Mesenchymal stem cell (in vitro differentiated cells and primary cell): ENCODE data around the gene STARD3.

Experiments used
- DNase-seq: peaks from one replicate; pipeline ENCODE4 v3.0.0-alpha.2; 2013
- H2AFZ ChIP-seq: one replicate; pipeline ENCODE4 v1.6.1; 2013; ENCODE audit warnings: low read depth, mild to moderate bottlenecking, control low read depth, inconsistent platforms, low read length, moderate library complexity
- H2AK5ac ChIP-seq: 2 replicates; pipeline ENCODE4 v1.6.1; 2013; ENCODE audit warnings: low read length, moderate library complexity, mild to moderate bottlenecking, inconsistent platforms; ENCODE audit not compliant: severe bottlenecking
- H2BK120ac ChIP-seq: one replicate; pipeline ENCODE4 v1.6.1; 2013; ENCODE audit warnings: low read depth, mild to moderate bottlenecking, inconsistent platforms, low read length, moderate library complexity
- H2BK12ac ChIP-seq, 2 experiments: one replicate each; pipeline ENCODE4 v1.6.1; 2013; ENCODE audit warnings: inconsistent platforms in 2 of 2, low read length in 2 of 2, mild to moderate bottlenecking in 2 of 2, moderate library complexity in 2 of 2, control low read depth in 1 of 2
- H2BK15ac ChIP-seq: one replicate; pipeline ENCODE4 v1.6.1; 2013; ENCODE audit warnings: mild to moderate bottlenecking, low read depth, inconsistent platforms; ENCODE audit not compliant: poor library complexity, severe bottlenecking
- H2BK5ac ChIP-seq: 2 replicates; pipeline ENCODE4 v1.6.1; 2013; ENCODE audit warnings: low read depth, mild to moderate bottlenecking, low read length, control low read depth, inconsistent platforms; ENCODE audit not compliant: poor library complexity, severe bottlenecking
- H3K14ac ChIP-seq, 2 experiments: one replicate each; pipeline ENCODE4 v1.6.1; 2013; ENCODE audit warnings: inconsistent platforms in 2 of 2, low read length in 2 of 2, control low read depth in 1 of 2, mild to moderate bottlenecking in 1 of 2, moderate library complexity in 1 of 2
- H3K18ac ChIP-seq, 2 experiments: one replicate each; pipeline ENCODE4 v1.6.1; 2013; ENCODE audit warnings: inconsistent platforms in 2 of 2, low read length in 2 of 2, control low read depth in 1 of 2, low read depth in 1 of 2, mild to moderate bottlenecking in 1 of 2
- H3K23ac ChIP-seq, 2 experiments: one replicate each; pipeline ENCODE4 v1.6.1; 2013; ENCODE audit warnings: inconsistent platforms in 2 of 2, low read length in 2 of 2, mild to moderate bottlenecking in 2 of 2, moderate library complexity in 2 of 2, control low read depth in 1 of 2
- H3K27ac ChIP-seq: 2 replicates; pipeline ENCODE4 v1.5.1; 2013; ENCODE audit warnings: mild to moderate bottlenecking, moderate library complexity, low read length, control low read depth, inconsistent platforms; ENCODE audit not compliant: poor library complexity, severe bottlenecking
- H3K27me3 ChIP-seq, 2 experiments: 2 replicates each; pipeline versions ENCODE4 v1.6.1 to v1.7.0; 2013; ENCODE audit warnings: low read length in 2 of 2, mild to moderate bottlenecking in 2 of 2, moderate library complexity in 2 of 2, control low read depth in 1 of 2, inconsistent platforms in 1 of 2; ENCODE audit not compliant: control insufficient read depth in 1 of 2, insufficient read depth in 1 of 2
- H3K36me3 ChIP-seq, 2 experiments: 2 replicates each; pipeline versions ENCODE4 v1.6.1 to v1.7.0; 2013; ENCODE audit warnings: low read length in 2 of 2, control low read depth in 1 of 2, inconsistent platforms in 1 of 2, low read depth in 1 of 2, mild to moderate bottlenecking in 1 of 2; ENCODE audit not compliant: insufficient read depth in 2 of 2, control insufficient read depth in 1 of 2
- H3K4ac ChIP-seq, 2 experiments: one replicate each; pipeline ENCODE4 v1.6.1; 2013; ENCODE audit warnings: inconsistent platforms in 2 of 2, low read length in 2 of 2, mild to moderate bottlenecking in 2 of 2, moderate library complexity in 2 of 2, control low read depth in 1 of 2, low read depth in 1 of 2
- H3K4me1 ChIP-seq: 2 replicates; pipeline ENCODE4 v1.6.1; 2013; ENCODE audit warnings: low read depth, low read length, control low read depth; ENCODE audit not compliant: control insufficient read depth, insufficient read depth
- H3K4me2 ChIP-seq: 2 replicates; pipeline ENCODE4 v1.6.1; 2013; ENCODE audit warnings: low read length, mild to moderate bottlenecking, inconsistent platforms; ENCODE audit not compliant: poor library complexity, severe bottlenecking
- H3K4me3 ChIP-seq, 2 experiments: 2 replicates each; pipeline versions ENCODE4 v1.5.1 to v1.7.0; 2013; ENCODE audit warnings: low read length in 2 of 2, mild to moderate bottlenecking in 2 of 2, control low read depth in 1 of 2, low read depth in 1 of 2; ENCODE audit not compliant: insufficient read depth in 1 of 2
- H3K79me1 ChIP-seq: replicated peaks from 2 replicates; pipeline ENCODE4 v1.6.1; 2013; ENCODE audit warnings: mild to moderate bottlenecking, control low read depth, low read length, inconsistent platforms; ENCODE audit not compliant: poor library complexity, severe bottlenecking
- H3K9ac ChIP-seq: 2 replicates; pipeline ENCODE4 v1.7.0; 2013; ENCODE audit warnings: mild to moderate bottlenecking, low read length, moderate library complexity
- H3K9me3 ChIP-seq: 2 replicates; pipeline ENCODE4 v1.7.0; 2013; ENCODE audit warnings: mild to moderate bottlenecking, low read length; ENCODE audit not compliant: control insufficient read depth
- H4K8ac ChIP-seq: one replicate; pipeline ENCODE4 v1.6.1; 2013; ENCODE audit warnings: inconsistent platforms, mild to moderate bottlenecking, low read length, moderate library complexity
- H4K91ac ChIP-seq: one replicate; pipeline ENCODE4 v1.6.1; 2013; ENCODE audit warnings: mild to moderate bottlenecking, low read length, inconsistent platforms
- WGBS: methylation state at CpG from one replicate; pipeline ENCODE4 v1.1.7; 2013; ENCODE audit warnings: mixed read lengths; 5-methylcytosine and 5-hydroxymethylcytosine counted together

The STARD3 gene

GRCh38 chr17:39619786-39620101 lies 17.2 kb upstream of the STARD3 start:
- no peak overlapping the region for H2BK15ac ChIP-seq
- H3K9me3 ChIP-seq = no peaks in the 10 kb centered on the region
- no peak overlapping the region for H2BK5ac ChIP-seq
- H2BK120ac ChIP-seq = no peak overlapping the region
- no peak overlapping the region for H4K8ac ChIP-seq
- WGBS = 33% methylated on average over 1 of the region's 1 CpG
- H2AFZ ChIP-seq = no peak overlapping the region
- H3K4me3 ChIP-seq = no peak overlapping the region
- H3K4me2 ChIP-seq = no peak overlapping the region
- H3K14ac ChIP-seq = no peak overlapping the region
- no peak for DNase-seq
- H3K27me3 ChIP-seq = peaks cover 50 to 62% of the 10 kb centered on the region in 2 experiments
- no peak overlapping the region for H3K23ac ChIP-seq
- no peak overlapping the region for H3K4ac ChIP-seq
- no peaks in the 10 kb centered on the region for H3K36me3 ChIP-seq
- no peak overlapping the region for H2AK5ac ChIP-seq
- no peak overlapping the region for H3K27ac ChIP-seq
- H3K9ac ChIP-seq = no peak overlapping the region
- H3K4me1 ChIP-seq = peaks cover 15% of the 10 kb centered on the region
- H3K18ac ChIP-seq = no peak overlapping the region
- no peak overlapping the region for H2BK12ac ChIP-seq
- no peaks in the 10 kb centered on the region for H3K79me1 ChIP-seq
- no peak overlapping the region for H4K91ac ChIP-seq

GRCh38 chr17:39621523-39622379 lies 15.2 kb upstream of the STARD3 start:
- Histone ChIP-seq H3K36me3 (no peaks in the 10 kb centered on the region), H4K91ac (no peak overlapping the region), H3K14ac (no peak overlapping the region), H3K23ac (no peak overlapping the region), H3K9me3 (no peaks in the 10 kb centered on the region), H3K79me1 (no peaks in the 10 kb centered on the region), H4K8ac (no peak overlapping the region), H2BK15ac (no peak overlapping the region), H2AK5ac (peak overlapping the region; percentile 49), H3K27ac (no peak overlapping the region), H2BK12ac (no peak overlapping the region), H2BK5ac (no peak overlapping the region), H2BK120ac (no peak overlapping the region), H3K4me2 (peak overlapping the region; percentile 81), H3K4ac (no peak overlapping the region), H3K4me1 (peaks cover 25% of the 10 kb centered on the region), H3K27me3 (peaks cover 59 to 64% of the 10 kb centered on the region in 2 experiments), H3K4me3 (peak overlapping the region; percentile 19 to 50), H3K9ac (peak overlapping the region; percentile 30), H3K18ac (no peak overlapping the region), H2AFZ (no peak overlapping the region)
- whole genome bisulfite sequencing = 11% methylated on average over 25 of the region's 26 CpGs
- peak; percentile 81 for DNase-seq

- no peak for DNase-seq
- Histone ChIP-seq H4K91ac (no peak overlapping the region), H2BK12ac (no peak overlapping the region), H3K36me3 (no peaks in the 10 kb centered on the region), H3K23ac (no peak overlapping the region), H3K27me3 (peaks cover 55 to 64% of the 10 kb centered on the region in 2 experiments), H2BK120ac (no peak overlapping the region), H3K27ac (no peak overlapping the region), H3K14ac (no peak overlapping the region), H3K4me1 (peaks cover 30% of the 10 kb centered on the region), H3K18ac (no peak overlapping the region), H3K9ac (peak overlapping the region; percentile 30), H3K9me3 (no peaks in the 10 kb centered on the region), H3K4me2 (no peak overlapping the region), H2AFZ (no peak overlapping the region), H4K8ac (no peak overlapping the region), H2AK5ac (no peak overlapping the region), H2BK5ac (no peak overlapping the region), H2BK15ac (no peak overlapping the region), H3K79me1 (no peaks in the 10 kb centered on the region), H3K4ac (no peak overlapping the region), H3K4me3 (peak overlapping the region in 1 of 2 experiments; percentile 50)
- 72% methylated on average over 12 of the region's 16 CpGs for WGBS
These were observed 14.5 kb upstream of the STARD3 start for GRCh38 chr17:39622380-39623006.

GRCh38 chr17:39623356-39623950 lies 13.5 kb upstream of the STARD3 start:
- peaks cover 32% of the 10 kb centered on the region for H3K4me1 ChIP-seq
- no peak overlapping the region for H3K23ac ChIP-seq
- no peak overlapping the region for H3K9ac ChIP-seq
- no peak overlapping the region for H2AK5ac ChIP-seq
- no peak overlapping the region for H2BK5ac ChIP-seq
- H3K27ac ChIP-seq = no peak overlapping the region
- H2BK120ac ChIP-seq = no peak overlapping the region
- H3K4me2 ChIP-seq = no peak overlapping the region
- H3K27me3 ChIP-seq = peaks cover 64 to 74% of the 10 kb centered on the region in 2 experiments
- peak; percentile 61 for DNase-seq
- H2BK12ac ChIP-seq = no peak overlapping the region
- no peak overlapping the region for H3K18ac ChIP-seq
- no peak overlapping the region for H2AFZ ChIP-seq
- H4K8ac ChIP-seq = no peak overlapping the region
- H3K4me3 ChIP-seq = no peak overlapping the region
- H2BK15ac ChIP-seq = no peak overlapping the region
- H3K9me3 ChIP-seq = no peaks in the 10 kb centered on the region
- H3K14ac ChIP-seq = no peak overlapping the region
- WGBS = 11% methylated on average over 15 of the region's 16 CpGs
- H3K4ac ChIP-seq = no peak overlapping the region
- H4K91ac ChIP-seq = no peak overlapping the region
- no peaks in the 10 kb centered on the region for H3K36me3 ChIP-seq
- no peaks in the 10 kb centered on the region for H3K79me1 ChIP-seq
